Measurements from ENCODE around the gene DMRTC2. TPM values are rescaled to one million over a fixed set of nuclear protein-coding genes. Genes with fewer than 3 reads are reported as not detected.

Gene DMRTC2
- total RNA-seq, 1 experiment from 2014 or later: not detected

GRCh38 chr19:41847351-41848105, 2.7 kb downstream of the DMRTC2 start:
- no peak for DNase-seq (ENCODE audit: low read depth)

- no peak for DNase-seq (ENCODE audit: low read depth)
Observed at GRCh38 chr19:41848666-41849065, 3.8 kb downstream of the DMRTC2 start.

DNA sequence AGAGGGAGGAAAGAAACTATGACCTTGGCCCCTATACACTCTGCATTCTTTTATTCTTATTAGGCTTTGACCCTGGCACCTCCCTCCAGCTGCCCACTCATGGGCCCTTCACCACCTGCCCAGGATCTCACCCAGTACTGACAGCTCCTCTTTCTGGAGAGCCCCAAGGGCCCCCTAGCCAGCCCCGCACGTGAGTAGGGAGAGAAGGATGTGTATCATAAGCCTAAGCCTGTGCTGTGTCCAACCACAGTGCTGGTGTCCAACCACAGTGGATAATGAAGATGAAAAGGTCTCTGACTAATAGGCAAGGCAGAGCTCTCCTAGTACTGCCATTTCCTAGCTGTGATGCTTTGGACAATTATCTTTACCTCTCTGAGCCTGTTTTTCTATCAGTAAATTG, 4.2 kb downstream of the DMRTC2 start:
- peak; percentile 33 for DNase-seq (ENCODE audit: low read depth)

- no peak for DNase-seq (ENCODE audit: low read depth)
Observed at GRCh38 chr19:41850381-41850780, 5.5 kb downstream of the DMRTC2 start.

DNA sequence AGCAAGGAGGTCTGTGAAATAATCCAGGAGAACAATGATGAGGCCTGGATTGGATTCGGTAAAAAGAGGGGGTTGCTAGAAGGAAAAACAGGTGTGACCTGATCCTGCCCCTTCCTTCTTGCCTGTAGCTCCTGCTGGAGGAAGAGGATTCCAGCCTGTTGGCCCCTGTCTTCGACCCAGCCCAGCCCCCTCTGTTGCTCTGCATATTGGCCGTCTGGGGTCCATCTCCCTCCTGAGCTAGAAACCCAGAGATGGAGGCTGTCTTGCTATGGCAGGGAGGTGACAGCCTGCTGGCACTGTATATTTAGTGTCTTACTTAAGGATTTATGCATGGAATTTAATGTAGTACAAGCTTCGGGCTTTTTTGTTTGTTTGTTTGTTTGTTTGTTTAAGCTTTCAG, 6.6 kb downstream of the DMRTC2 start:
- DNase-seq (ENCODE audit: low read depth): no peak

DNA sequence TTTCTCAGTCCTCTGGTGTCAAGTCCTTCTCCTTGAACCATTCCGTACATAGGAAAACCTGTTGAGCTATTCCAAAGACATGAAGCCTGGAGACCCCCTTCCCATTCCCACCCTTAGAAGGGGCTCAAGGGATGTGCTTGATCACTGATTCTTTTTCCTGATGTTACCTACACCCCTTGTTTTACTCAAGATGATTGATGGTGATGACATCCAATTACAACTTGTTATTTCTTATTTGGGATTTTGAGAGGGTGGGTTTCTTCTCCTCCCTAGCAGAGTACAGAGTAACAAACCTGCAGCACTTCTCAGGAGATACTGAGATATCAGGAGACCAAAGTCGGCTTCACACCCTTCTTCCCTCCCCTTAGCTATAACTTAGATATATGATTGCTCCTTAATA, 8.5 kb downstream of the DMRTC2 start:
- no peak for DNase-seq (ENCODE audit: low read depth)

DNA sequence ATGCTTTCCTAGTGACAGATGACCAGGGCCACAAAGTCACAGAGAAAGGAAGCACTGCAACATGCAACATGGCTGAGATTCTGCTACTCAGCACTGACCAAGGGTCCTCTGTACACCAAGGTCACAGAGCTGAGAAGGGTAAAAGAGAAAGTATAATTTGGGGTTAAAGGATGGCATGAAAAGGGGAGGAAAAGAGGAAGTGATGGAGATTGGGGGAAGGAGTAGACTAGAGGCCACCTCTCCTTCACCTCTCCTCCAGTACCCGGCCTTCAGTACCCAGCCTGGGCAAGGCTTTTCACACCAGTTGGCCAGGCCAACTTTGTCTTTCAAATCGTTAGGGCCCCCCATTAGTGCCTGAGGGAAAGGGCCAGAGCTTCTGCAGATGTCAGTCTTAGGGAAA, 8.9 kb downstream of the DMRTC2 start:
- DNase-seq (ENCODE audit: low read depth): no peak

DNA sequence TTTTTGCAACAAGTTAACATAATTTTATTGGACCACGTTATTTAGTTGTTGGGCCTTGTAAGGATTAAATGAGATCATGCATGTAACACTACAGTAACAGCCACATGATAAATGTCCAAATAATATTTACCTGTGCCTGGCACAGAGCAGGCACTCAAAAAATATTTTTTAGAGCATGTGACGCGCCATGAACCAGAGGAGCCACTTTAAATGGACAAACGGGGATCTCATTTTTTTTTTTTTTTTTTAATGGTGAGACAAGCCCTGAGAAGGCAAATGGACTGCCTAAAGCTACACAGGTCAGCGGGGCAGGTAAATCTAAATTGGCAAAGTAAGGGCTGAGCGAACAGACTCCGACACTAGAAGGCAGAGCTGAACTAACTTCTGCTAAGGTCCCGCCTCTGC, 14.4 kb downstream of the DMRTC2 start:
- DNase-seq (ENCODE audit: low read depth): no peak

GRCh38 chr19:41859618-41860418, 15.0 kb downstream of the DMRTC2 start, which contains the start of gene RPS19:
Gene RPS19, plus strand, starts transcription at chr19:41860255. Its CDS starts 520 bp downstream, at chr19:41860775.
- peak; percentile 98 for DNase-seq (ENCODE audit: low read depth)

DNA sequence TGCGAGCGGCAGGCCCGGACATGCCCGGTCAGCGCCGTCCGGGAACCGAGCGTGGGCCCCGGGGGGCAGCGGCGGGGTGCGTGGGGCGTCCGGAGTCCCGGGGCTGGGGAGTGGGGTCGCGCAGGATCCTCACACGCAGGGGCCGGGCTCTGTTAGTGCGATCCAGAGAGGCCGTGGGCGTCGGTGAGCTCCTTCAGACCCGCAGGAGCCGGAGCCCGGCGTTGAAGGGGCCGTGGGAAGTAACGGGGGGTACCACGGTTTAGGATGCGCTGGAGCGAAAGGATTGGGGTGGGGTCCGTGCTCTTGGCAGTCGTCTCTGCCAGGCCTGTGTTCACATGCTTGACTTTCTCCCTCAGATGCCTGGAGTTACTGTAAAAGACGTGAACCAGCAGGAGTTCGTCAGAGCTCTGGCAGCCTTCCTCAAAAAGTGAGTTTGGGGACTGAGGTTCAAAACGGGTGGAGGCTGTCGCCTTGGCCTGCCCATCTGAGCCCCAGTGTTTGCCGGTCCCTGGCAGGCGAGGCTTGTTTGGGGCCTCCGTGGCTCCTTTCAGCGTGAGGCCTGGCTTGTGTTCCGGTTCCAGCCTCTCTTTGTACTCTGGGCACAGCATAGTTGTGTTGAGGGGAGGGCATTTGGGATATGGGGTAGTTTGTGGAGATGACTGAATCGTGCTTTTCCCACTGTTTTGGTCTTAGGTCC, 15.7 kb downstream of the DMRTC2 start:
- DNase-seq (ENCODE audit: low read depth): no peak

GRCh38 chr19:41861116-41861768, 16.4 kb downstream of the DMRTC2 start:
- no peak for DNase-seq (ENCODE audit: low read depth)

- no peak for DNase-seq (ENCODE audit: low read depth)
Observed at GRCh38 chr19:41861846-41862245, 17.0 kb downstream of the DMRTC2 start.

- DNase-seq (ENCODE audit: low read depth): no peak
Observed at GRCh38 chr19:41862445-41862986, 17.7 kb downstream of the DMRTC2 start.

GRCh38 chr19:41863209-41863931, 18.5 kb downstream of the DMRTC2 start:
- DNase-seq (ENCODE audit: low read depth): no peak

DNA sequence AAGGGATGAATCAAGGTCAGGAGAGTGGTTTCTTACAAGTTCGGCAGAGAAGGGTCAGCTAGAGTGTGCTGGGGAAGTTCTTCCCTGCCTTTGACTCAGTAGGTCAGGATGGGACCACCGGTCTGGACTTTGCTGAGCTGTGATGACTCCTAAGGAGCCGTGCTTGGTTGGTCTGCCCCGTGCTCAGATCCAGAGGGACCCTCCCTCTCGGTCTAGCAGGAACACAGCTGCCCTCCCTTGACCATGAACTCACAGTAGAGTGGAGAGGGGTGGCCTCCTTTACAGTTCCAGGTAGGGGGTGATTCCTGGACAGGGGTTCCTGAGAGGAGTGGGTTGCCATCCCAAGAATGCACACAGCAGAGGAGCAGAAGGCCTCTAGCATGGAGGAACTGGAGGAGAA, 19.5 kb downstream of the DMRTC2 start:
- no peak for DNase-seq (ENCODE audit: low read depth)

DNA sequence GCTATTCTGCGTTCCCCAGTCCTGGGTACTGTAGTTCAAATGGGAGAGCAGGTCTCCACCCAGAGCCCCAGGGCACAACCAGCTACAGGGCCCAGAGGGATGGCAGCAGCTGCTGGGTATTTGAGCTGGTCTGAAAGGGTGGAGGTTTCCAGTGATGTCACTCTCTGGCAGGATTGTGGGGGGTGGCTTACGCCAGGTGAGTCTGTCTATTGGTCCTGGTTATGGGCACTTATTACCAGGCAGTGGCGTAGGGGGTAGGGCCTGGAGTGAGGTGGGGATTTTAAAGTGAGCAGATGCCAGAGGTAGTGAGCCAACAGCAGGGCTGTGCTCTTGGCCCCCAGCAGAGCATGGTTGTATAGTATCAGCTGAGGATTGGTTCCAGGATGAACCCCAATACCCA, 21.4 kb downstream of the DMRTC2 start:
- DNase-seq (ENCODE audit: low read depth): no peak

GRCh38 chr19:41868120-41868988, 23.5 kb downstream of the DMRTC2 start:
- DNase-seq (ENCODE audit: low read depth): no peak

DNA sequence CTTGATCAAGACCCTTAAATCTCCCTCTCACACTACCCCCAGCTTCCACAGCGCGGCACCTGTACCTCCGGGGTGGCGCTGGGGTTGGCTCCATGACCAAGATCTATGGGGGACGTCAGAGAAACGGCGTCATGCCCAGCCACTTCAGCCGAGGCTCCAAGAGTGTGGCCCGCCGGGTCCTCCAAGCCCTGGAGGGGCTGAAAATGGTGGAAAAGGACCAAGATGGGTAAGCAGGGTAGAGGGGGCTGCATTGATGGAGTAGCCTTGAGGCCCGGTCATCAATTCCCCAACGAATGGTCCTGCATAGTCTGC, 24.1 kb downstream of the DMRTC2 start:
- no peak for DNase-seq (ENCODE audit: low read depth)

DNA sequence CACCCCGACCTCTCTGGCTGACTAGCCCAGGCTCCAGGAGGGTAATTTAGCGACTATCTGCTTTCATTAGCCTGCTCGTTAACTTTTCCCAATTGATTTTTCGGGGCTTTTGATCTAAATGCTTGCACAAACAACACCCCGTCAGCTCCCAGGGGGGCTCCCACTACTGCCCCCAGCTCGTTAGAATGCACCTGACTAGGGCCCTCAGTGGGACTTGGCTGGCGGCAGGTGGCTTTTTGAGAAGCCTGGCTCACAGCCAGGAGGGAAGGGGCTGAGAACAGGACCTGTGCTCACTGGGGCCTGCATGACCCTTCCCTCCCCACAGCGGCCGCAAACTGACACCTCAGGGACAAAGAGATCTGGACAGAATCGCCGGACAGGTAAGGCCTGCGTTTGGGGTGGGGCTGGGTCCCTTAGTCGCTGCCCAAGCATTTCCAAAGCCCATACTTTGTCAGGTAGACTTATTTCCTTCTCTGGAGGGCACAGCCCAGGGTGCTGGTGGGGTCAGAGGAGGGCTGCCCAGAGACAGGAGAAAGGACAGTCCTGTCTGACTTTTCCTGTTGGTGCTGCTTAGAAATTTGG, 24.6 kb downstream of the DMRTC2 start:
- DNase-seq (ENCODE audit: low read depth): no peak

Measured in LHCN-M2 (cell line).